NCI-H748 (cell line): ENCODE measurements around the gene PALS2.

Experiments
- DNase-seq: peaks from one replicate; lab custom pipeline; 2025; ENCODE audit not compliant: unreplicated experiment; lab: John Stamatoyannopoulos, UW

Gene PALS2

GRCh38 chr7:24572997-24573553 is at the start of gene PALS2:
PALS2 (plus strand) TSS chr7:24573452; CDS start chr7:24623668, 50,216 bp downstream.
- peak; percentile 87 for DNase-seq

GRCh38 chr7:24531255-24531654 is 42.0 kb upstream of the PALS2 start:
- no peak for DNase-seq

DNA sequence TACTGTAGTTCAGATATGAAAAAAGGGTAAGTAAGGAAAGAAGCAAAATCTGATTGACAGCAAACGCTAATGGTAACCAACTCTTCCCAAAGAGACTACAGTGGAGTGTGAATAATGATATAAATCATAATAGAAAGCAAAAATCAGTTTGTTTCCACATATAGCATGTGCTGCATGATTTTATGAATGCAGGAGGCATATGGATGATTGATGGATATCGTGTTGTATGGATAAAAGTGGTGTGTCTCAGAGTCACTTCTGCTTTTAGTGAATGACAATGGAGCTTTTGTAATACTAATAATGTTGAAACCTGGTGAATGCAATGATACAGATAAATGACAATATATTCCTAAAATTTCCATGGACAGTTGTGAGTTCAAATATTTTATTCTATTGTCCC is 36.6 kb upstream of the PALS2 start:
- DNase-seq: no peak

DNA sequence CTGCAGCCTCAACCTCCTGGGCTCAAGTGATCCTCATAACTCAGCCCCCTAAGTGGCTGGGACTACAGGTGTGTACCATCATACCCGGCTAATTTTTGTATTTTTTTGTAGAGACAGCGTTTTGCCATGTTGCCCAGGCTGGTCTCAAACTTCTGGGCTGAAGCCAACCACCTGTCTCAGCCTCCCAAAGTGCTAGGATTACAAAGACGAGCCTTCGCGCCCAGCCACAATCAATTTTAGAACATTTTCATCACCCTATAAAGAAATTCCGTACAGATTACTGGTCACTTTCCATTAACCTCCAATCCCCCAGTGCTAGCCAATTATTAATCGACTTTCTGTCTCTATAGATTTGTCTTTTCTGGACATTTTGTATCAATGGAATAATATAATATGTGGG is 32.3 kb upstream of the PALS2 start:
- DNase-seq: no peak

- DNase-seq: no peak
These were observed 28.0 kb upstream of the PALS2 start for GRCh38 chr7:24545215-24545614.

- DNase-seq: no peak
These were observed 24.9 kb upstream of the PALS2 start for GRCh38 chr7:24548390-24548789.

- DNase-seq: no peak
These were observed 23.3 kb upstream of the PALS2 start for GRCh38 chr7:24549991-24550390.

GRCh38 chr7:24555184-24555583 is 18.1 kb upstream of the PALS2 start:
- no peak for DNase-seq

DNA sequence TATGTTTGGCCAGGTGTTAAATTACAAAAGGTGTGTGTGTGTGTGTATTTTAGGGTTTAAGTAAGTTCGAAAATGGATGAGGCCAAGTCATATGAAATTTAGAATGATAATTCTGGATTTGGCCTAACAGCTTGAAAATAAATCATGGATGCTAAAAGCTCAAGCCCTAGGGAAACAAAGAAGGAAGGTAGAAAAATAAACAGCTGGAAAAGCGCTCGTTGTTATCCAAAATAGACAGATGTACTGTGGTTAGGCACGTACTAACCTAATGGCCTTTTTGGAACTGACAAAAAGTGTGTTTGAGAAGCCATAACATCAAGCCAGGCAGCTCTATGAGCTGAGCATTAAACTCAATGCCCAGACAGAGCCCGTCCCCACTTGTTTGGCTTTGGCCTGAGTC is 17.5 kb upstream of the PALS2 start:
- no peak for DNase-seq

GRCh38 chr7:24560772-24561171 is 12.5 kb upstream of the PALS2 start:
- DNase-seq: no peak

- DNase-seq: no peak
These were observed 7.0 kb upstream of the PALS2 start for GRCh38 chr7:24566274-24566673.

GRCh38 chr7:24570983-24571382 is 2.3 kb upstream of the PALS2 start:
- no peak for DNase-seq

DNA sequence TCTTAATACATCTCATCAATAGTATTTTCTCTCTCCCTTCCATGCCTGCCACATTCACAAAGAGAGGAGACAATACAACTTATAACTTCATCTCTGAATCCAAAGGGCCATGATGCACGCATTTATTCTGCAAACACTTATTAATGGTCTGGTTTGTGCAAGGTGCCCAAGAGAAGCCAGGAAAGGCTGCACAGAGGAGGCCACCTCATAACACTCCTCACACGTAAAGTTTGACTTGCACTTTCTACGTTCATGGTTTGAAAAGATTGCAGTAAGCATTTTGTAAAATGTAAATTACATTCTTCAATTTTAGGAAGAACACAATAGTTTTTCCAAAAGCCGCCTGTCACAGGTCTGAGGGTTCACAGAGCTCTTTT is 1.2 kb upstream of the PALS2 start:
- DNase-seq: no peak

DNA sequence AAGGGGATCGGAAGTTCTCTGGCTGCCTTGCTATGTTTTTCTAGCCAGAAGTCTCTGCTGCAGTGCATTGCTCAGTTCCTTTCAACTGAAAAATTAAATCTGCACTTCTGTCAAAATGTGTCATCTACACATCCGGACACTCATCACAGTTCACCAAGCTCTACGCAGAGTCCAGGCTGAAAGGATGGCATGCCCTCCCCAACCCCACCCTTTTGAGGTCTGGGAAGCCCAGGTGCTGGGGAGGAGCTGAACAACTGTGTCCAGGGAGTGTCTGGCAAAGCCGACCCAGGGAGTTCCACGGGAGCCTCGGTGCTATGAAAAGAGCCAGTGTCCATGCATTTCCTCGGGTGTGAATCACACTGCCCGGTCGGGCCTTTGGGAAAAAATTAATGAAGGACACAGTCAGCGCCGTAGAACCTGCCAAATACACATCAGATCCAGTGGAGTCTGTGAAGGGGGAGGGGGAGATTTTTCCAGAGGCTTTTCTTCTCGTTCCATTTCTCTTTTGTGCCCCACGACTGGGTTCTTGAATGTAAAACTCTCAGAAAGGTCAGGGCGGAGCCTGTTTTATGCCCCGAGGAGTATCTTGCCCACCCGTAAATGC is 757 bp upstream of the PALS2 start:
- peak; percentile 74 for DNase-seq

DNA sequence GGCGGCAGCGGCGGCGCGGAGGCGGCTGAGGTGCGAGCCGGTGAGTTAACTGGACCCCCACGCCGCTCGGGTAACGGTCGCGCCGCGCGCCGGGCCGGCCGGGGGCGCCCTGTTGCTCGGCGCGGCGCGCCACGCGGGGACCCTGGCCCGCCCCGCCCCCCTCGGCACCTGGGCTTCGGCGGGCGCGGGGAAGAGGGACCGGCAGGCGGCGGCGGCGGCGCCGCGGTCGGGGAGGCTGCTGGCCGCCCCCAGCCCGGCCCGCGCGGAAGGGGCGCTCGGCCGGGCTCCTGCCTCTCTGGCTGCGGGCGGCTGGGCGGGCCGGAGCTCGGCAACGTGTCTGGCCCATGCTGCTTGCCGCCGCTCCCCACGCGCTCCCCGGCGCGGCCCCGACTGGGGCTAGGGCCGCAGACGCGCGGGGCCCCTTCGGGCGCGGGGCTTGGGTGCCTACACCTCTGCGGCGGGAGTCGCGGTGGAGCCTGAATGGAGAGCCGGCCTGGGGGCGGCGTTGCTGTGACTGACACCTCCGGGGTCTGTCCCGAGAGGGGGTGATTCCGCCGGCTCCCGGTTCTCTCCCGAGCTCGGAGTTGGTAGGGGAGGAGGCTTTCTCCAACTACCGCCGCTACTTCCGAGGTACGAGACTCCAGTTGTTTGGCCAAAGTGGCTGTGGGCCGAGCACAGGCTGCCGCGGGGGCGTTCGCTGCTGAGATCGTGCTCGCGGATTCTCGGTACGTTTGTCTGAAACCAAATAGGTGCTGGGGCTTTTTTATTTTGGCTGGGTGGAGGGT is 494 bp downstream of the PALS2 start:
- DNase-seq: peak; percentile 77

GRCh38 chr7:24574386-24574785 is 1.1 kb downstream of the PALS2 start:
- DNase-seq: no peak

- DNase-seq: no peak
These were observed 1.7 kb downstream of the PALS2 start for GRCh38 chr7:24574950-24575349.

DNA sequence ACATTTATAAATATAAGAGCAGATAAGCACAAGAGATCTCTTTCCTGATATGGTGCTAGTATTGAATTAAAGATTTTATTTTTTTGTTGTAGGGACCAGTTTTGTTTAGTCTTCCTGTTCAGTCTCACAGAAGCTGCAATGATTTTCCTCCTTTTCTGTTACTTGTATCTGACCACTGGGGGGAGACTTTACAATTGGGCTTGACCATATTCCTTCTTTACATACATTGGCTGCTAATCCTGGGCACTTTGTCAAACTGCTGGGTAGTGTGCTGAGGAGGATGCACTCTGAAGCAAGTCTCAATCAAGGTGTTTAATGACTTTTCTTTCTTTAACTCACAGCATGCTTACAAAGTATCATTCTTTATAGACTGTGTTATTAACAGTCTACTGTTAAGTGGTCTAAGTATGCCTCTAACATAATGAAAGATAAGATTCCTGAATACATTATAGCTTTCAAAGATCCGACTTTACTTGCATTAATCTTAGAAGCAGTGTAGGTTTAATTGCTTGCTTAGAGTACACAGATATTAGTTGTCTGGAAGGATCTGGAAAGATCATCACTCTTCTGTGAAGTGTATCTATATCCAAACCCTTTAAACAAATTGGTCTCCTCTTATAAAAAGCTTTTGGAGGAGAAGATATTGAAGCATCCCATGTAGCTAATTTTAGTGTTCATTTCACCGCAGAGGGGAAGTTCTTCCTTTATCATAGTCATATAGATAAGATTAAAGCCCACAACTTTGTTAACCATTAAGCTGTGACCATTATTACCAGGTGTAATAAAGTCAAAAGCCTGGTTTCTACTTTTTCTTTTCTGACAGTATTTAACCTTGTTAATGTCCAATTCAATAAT is 3.1 kb downstream of the PALS2 start:
- DNase-seq: peak; percentile 70

GRCh38 chr7:24578052-24578451 is 4.8 kb downstream of the PALS2 start:
- no peak for DNase-seq

DNA sequence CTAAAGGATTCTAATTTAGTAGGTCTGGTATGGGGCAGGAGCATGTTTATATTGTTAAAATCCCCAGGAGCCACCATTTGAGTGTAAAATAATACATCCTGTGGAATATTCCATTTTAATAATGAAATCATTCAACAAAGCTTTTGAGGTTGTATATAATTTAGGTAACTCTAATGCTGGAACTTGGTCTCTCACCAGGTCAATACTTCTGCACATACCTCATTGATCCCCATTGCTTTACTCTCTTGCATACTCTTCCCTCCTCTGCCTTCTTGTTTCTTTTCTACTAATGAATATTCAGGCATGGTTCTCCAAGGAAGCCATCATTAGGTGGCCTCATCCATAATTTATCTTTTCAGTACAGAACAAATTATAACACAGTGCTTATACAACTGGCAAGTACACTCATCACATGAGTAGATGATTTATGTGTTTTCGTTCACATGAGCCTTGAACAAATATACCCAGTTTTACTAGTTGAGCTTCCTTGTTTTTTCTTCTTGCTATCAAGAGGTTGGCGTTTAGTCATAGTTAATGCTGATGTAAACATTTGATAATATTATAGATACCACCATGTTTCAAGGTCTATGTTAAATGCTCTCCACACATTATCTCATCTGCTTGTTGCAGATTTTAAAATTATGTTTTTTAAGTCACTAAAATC is 7.2 kb downstream of the PALS2 start:
- DNase-seq: peak; percentile 27

DNA sequence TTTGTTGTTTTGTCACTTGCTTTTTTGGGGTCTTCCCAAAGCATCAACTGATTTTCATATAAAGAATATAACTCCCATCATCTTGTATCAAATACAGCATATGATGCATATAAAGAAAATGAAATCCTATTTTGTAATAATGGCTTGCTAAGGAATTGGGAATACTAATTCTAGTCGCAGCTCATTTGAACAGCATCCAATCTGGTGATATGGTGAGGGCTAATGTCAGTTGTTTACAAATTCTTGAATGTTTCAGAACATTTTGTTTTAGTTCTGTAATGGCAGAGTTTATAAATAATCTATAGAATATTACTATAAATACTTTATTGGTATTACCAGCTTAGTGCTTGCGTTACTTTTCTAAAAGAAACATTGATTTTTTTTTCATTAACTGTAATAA is 8.9 kb downstream of the PALS2 start:
- no peak for DNase-seq
